GM21529 (cell line): Measurements from ENCODE around the gene GREM1.

Experiments used
- ATAC-seq: cut with Tn5 transposase; IDR thresholded peaks from one replicate; pipeline ENCODE4 v1.9.1; 2021; ENCODE audit not compliant: unreplicated experiment

Gene GREM1

DNA sequence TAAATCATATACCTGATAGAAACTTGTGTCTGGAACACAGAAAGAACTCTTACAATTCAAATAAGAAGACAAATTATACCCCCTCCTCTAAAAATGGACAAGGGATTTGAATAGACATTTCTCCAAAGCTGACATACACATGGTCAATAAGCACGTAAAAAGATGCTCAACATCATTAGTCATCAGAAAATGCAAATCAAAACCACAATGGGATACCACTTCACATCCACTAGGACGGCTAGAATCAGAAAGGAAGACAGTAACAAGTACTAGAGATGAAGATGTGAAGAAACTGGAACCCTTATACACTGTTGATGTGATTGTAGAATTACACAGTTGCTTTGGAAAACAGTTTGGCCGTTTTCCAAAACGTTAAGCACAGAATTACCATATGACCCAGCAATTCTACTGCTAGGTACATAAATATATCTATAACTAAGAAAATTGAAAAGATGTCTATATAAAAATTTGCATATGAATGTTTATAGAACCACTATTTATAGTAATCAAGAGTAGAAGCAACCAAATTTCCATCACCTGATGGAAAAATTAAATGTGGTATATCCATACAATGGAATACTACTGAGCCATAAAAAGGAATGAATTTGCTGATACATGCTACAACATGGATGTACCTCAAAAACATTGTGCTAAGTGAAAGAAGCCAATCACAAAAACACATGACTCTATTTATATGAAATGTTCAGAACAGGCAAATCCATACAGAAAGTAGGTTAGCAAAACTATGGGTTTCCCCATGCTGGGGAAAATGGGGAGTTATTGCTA, 60.8 kb downstream of the GREM1 start:
- ATAC-seq: no peak

- no peak for ATAC-seq
Measured at GRCh38 chr15:32781781-32782180, 64.0 kb downstream of the GREM1 start.

GRCh38 chr15:32784581-32784980, 66.8 kb downstream of the GREM1 start:
- ATAC-seq: no peak

GRCh38 chr15:32786906-32787305, 69.1 kb downstream of the GREM1 start:
- ATAC-seq: no peak

- ATAC-seq: no peak
Measured at GRCh38 chr15:32787949-32788348, 70.1 kb downstream of the GREM1 start.

GRCh38 chr15:32790352-32790999, 72.7 kb downstream of the GREM1 start:
- ATAC-seq: no peak

DNA sequence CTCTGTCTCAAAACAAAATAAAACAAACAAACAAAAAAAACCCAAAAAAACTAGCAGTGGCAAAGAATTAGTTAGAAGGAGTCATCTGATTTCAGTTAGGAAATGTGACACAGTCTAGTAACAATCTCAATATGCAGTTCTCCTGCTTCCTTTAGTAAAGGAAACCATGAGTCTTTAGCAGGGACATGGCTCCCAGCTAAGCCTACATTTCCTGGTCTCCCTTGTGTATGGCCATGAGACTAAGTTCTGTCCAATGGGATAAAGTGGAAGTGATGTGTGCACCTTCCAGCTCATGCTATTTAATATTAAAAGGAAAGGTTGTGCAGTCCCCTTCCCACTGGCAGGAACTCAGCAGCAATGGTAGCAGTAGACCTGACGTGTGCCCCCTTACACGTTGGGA, 74.6 kb downstream of the GREM1 start:
- ATAC-seq: no peak
